Gastrocnemius medialis (tissue), 4 donors: ENCODE data around the gene ACAN. TPM values are rescaled to one million over a fixed set of nuclear protein-coding genes. Genes with fewer than 3 reads are reported as not detected.

Experiments
- ATAC-seq, 2 donors: fragments of 150-250 bp; one replicate each; pipeline ENCODE4 v1.9.1; 2016
- DNase-seq, 2 donors: peaks; one replicate each; pipeline ENCODE4 v3.0.0-alpha.2; 2019
- H3K27ac ChIP-seq, 4 donors: fragments of 200-600 bp; sonication (generic); 1 replicate in 1 of 4; 2 replicates in 3 of 4; pipeline ENCODE4 v1.5.1; 2016 to 2018; ENCODE audit warnings: mild to moderate bottlenecking in 2 of 4, moderate library complexity in 1 of 4
- H3K27me3 ChIP-seq, 3 donors: fragments of 200-600 bp; sonication (generic) in 2 of 3; 1 replicate in 1 of 3; 2 replicates in 2 of 3; pipeline versions ENCODE4 v1.5.1 to v1.6.0; 2016 to 2019; ENCODE audit warnings: mild to moderate bottlenecking in 1 of 3, moderate library complexity in 1 of 3
- H3K36me3 ChIP-seq, 2 donors: fragments of 200-600 bp; sonication (generic) in 1 of 2; one replicate each; pipeline ENCODE4 v1.5.1; 2017 to 2018
- H3K4me1 ChIP-seq, 2 donors: fragments of 200-600 bp; sonication (generic) in 1 of 2; one replicate each; pipeline ENCODE4 v1.5.1; 2016 to 2017; ENCODE audit warnings: mild to moderate bottlenecking in 2 of 2
- H3K4me3 ChIP-seq, 4 donors: fragments of 200-600 bp; sonication (generic) in 3 of 4; 1 replicate in 1 of 4; 2 replicates in 3 of 4; pipeline ENCODE4 v1.5.1; 2016 to 2019; ENCODE audit warnings: mild to moderate bottlenecking in 2 of 4
- H3K9me3 ChIP-seq, 3 donors: fragments of 200-600 bp; sonication (generic) in 2 of 3; 1 replicate in 1 of 3; 2 replicates in 2 of 3; pipeline ENCODE4 v1.5.1; 2016 to 2019
- CTCF ChIP-seq, 5 experiments: fragments of 450-650 bp in 3 of 5; fragments of 200-600 bp in 2 of 5; sonication (generic) in 2 of 5; IDR thresholded peaks in 4 of 5; conservative IDR thresholded peaks in 1 of 5; 1 replicate in 4 of 5; 2 replicates in 1 of 5; pipeline ENCODE4 v1.5.1; 2016 to 2019; ENCODE audit warnings: antibody characterized with exemption in 5 of 5, mild to moderate bottlenecking in 3 of 5, moderate library complexity in 3 of 5
- POLR2A ChIP-seq, 2 donors: fragments of 450-650 bp; IDR thresholded peaks; one replicate each; pipeline ENCODE4 v1.6.1; 2017; ENCODE audit warnings: antibody characterized with exemption in 2 of 2, mild to moderate bottlenecking in 2 of 2, moderate library complexity in 2 of 2
- in situ Hi-C, 4 donors: fragments of 200-750 bp; cut with MboI; loops; one replicate each; pipeline versions ENCODE4 v1.15.0 to v1.8.0; 2017; ENCODE audit warnings: low sequenced_read_pairs in 4 of 4
- intact Hi-C: fragments of 100-400 bp; cut with DNase I; formaldehyde crosslinking; loops from one replicate; pipeline ENCODE4 v1.15.1; 2023; ENCODE audit warnings: low total_unique reads
- total RNA-seq, 4 donors: library from RNA; depleted of rRNA; stranded (reverse); fragments of >200 nt; gene quantifications; one replicate each; pipeline versions ENCODE4 v1.1.0 to v1.2.3, GENCODE V29; 2016

The ACAN gene
- total RNA-seq, 4 donors from 2014 or later: 0.04 to 1.7 TPM; not detected in 2

GRCh38 chr15:88849376-88850072 lies 46.3 kb downstream of the ACAN start:
- H3K4me3 ChIP-seq: no peak overlapping the region

GRCh38 chr15:88852476-88852875 lies 49.2 kb downstream of the ACAN start:
- Histone ChIP-seq H3K27ac (no peak overlapping the region), H3K4me1 (no peaks in the 10 kb centered on the region), H3K27me3 (peaks cover 0 to 6% (median 6%) of the 10 kb centered on the region in 3 donors), H3K4me3 (no peak overlapping the region), H3K36me3 (no peaks in the 10 kb centered on the region), H3K9me3 (no peaks in the 10 kb centered on the region)
- intact Hi-C loops: no loop called here
- no peak for TF ChIP-seq CTCF (IDR thresholded peaks at IDR 0.05 in 4 of 5, conservative IDR thresholded peaks at IDR 0.05 in 1 of 5)
- no peak for TF ChIP-seq POLR2A (IDR thresholded peaks at IDR 0.05)
- ATAC-seq (no peak), DNase-seq (no peak)
- in situ Hi-C loops: no loop called here

More at GRCh38 chr15:88849376-88850072, 46.3 kb downstream of the ACAN start:
- Histone ChIP-seq H3K9me3 (no peaks in the 10 kb centered on the region), H3K27ac (no peak overlapping the region), H3K4me1 (no peaks in the 10 kb centered on the region), H3K36me3 (no peaks in the 10 kb centered on the region), H3K27me3 (peaks cover 0 to 6% (median 6%) of the 10 kb centered on the region in 3 donors)
- no peak for DNase-seq
- in situ Hi-C loops (loop anchor here in 2 of 4 donors (25.0 kb wide), 1 partner anchor 187 kb away; no protein-coding TSS in a partner anchor), intact Hi-C loops (no loop called here)
- ATAC-seq: no peak
- no peak for TF ChIP-seq POLR2A (IDR thresholded peaks at IDR 0.05)
- no peak for TF ChIP-seq CTCF (IDR thresholded peaks at IDR 0.05 in 4 of 5, conservative IDR thresholded peaks at IDR 0.05 in 1 of 5)

- H3K36me3 ChIP-seq: no peaks in the 10 kb centered on the region
- no peak for ATAC-seq
- in situ Hi-C loops (no loop called here), intact Hi-C loops (no loop called here)
- H3K4me1 ChIP-seq: no peaks in the 10 kb centered on the region
- no peak overlapping the region for H3K27ac ChIP-seq
- H3K27me3 ChIP-seq: peaks cover 0 to 4% (median 0%) of the 10 kb centered on the region in 3 donors
- no peaks in the 10 kb centered on the region for H3K9me3 ChIP-seq
- TF ChIP-seq POLR2A (IDR thresholded peaks at IDR 0.05): no peak
- TF ChIP-seq CTCF (IDR thresholded peaks at IDR 0.05 in 4 of 5, conservative IDR thresholded peaks at IDR 0.05 in 1 of 5): no peak
- H3K4me3 ChIP-seq: no peak overlapping the region
- no peak for DNase-seq
Observed at GRCh38 chr15:88858934-88859333, 55.7 kb downstream of the ACAN start.

- Histone ChIP-seq H3K27me3 (no peaks in the 10 kb centered on the region), H3K9me3 (no peaks in the 10 kb centered on the region), H3K27ac (no peak overlapping the region), H3K4me1 (no peaks in the 10 kb centered on the region), H3K4me3 (no peak overlapping the region), H3K36me3 (no peaks in the 10 kb centered on the region)
- intact Hi-C loops: no loop called here
- DNase-seq: no peak
- no peak for ATAC-seq
- no peak for TF ChIP-seq POLR2A (IDR thresholded peaks at IDR 0.05)
- no peak for TF ChIP-seq CTCF (IDR thresholded peaks at IDR 0.05 in 4 of 5, conservative IDR thresholded peaks at IDR 0.05 in 1 of 5)
- in situ Hi-C loops: no loop called here
Observed at GRCh38 chr15:88859550-88859949, 56.3 kb downstream of the ACAN start.
